Ureter (tissue), 1 donor: Measurements from ENCODE around the gene WDR5. TPM values are rescaled to one million over a fixed set of nuclear protein-coding genes. Genes with fewer than 3 reads are reported as not detected.
A peak's percentile ranks its signal among the peaks of the same experiment; 100 is the strongest.
"Not testable (repeated sequence)": the region's sequence is repeated elsewhere in the genome, so short reads cannot be mapped to it uniquely, and the experiment has no call there.

Experiments
- DNase-seq: peaks from one replicate; pipeline ENCODE4 v3.0.0-alpha.2; 2020; ENCODE audit warnings: low spot score
- total RNA-seq: library from RNA; stranded (reverse); gene quantifications from one replicate; pipeline ENCODE4 v1.2.4, GENCODE V29; 2023
- donor health status: DM: yes; HTN: yes; CAD: no.

The WDR5 gene
- total RNA-seq: 30.6 TPM

DNA sequence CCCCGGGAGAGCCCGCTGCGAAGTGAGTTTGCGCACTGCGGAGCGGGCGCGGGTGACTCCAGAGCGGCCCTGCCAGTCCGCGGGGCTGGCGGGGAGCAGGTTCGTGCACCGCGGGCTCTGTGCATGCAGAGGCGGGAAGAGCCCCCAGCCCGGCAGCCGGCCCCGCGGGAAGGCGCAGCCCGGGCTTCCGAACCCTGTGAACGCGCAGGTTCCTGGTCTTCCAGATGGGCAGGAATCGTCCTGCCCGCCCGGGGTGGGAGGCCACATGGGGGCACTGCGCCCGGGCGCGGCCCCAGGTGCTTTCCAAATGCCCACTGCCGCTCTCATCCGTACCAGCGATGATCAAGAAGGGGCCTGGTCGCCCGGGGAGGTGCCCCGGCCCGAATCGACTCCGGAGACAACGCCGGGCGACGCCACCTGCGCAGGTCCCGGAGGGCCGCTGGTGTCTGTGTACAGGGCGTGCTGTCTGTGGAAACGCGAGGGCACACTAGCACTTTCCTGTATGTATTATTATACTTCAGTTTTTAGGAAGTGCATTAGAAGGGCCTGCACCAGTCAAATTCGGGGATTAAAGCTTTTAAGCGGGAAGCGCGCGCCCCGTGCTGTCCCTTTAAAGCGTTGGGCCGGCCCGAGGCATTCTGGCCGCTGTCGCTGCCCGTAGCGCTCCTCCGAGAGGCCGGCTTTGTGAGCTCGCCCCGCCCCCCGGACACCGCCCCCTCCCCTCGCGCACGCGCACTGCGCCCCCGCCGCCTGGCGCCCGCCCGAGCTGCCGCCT lies at the start of gene WDR5:
Gene WDR5, plus strand, starts transcription at position 740 of the 775 bp plus-strand sequence. CDS start 3,796 bp downstream, outside the sequence.
- DNase-seq: peak; percentile 93

DNA sequence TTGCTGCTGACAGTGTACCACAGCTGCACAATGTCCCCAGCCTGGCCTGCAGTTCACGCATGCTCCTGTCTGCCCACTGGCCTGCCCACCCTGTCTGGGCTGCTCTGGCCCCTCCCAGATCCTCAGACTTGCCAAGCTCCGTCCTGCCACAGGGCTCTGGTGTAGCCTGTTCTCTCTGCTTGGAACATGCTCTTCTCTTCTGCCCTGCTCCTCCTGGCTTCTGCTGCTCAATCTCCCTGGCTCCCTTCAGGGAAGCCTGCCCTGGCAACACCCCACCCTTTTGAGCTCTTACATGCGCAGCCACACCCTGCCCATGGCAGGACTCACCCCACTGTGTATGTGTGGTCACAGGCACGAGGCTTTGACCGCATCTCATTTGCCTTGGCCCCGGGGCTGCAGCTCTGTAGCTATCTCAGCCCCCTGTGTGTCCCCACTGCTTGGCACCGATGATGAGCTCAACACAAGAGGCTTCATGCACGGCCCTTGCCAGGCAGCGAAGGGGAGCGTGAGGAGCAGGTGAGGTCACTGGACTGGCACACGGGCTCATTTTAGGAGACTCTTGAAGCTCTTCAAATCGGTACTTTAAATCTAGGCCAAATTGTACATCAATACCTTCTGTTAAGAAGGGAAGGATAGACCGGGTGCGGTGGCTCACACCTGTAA lies 47.7 kb upstream of the WDR5 start:
- DNase-seq: no peak

- no peak for DNase-seq
Observed at GRCh38 chr9:134089972-134090371, 45.9 kb upstream of the WDR5 start.

- DNase-seq: no peak
Observed at GRCh38 chr9:134099123-134099761, 36.6 kb upstream of the WDR5 start.

- DNase-seq: no peak
Observed at GRCh38 chr9:134100040-134100439, 35.8 kb upstream of the WDR5 start.

GRCh38 chr9:134101133-134101532 lies 34.7 kb upstream of the WDR5 start:
- DNase-seq: not testable (repeated sequence)

- DNase-seq: no peak
Observed at GRCh38 chr9:134101623-134102149, 34.2 kb upstream of the WDR5 start.

GRCh38 chr9:134103391-134103998 lies 32.4 kb upstream of the WDR5 start:
- DNase-seq: no peak

DNA sequence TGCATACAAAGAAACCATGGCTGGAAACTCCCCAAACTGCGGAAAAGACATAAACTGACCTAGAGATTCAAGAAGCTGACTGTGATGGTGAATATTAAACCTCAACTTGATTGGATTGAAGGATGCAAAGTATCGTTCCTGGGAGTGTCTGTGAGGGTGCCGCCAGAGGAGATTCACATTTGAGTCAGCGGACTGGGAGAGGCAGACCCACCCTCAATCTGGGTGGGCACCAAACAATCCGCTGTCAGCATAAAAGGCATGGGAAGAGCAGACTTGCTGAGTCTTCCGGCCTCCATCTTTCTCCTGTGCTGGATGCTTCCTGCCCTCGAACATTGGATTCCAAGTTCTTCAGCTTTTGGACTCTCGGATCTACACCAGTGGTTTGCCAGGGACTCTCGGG lies 24.8 kb upstream of the WDR5 start:
- DNase-seq: no peak

GRCh38 chr9:134112561-134112960 lies 23.3 kb upstream of the WDR5 start:
- DNase-seq: no peak

GRCh38 chr9:134118972-134119371 lies 16.9 kb upstream of the WDR5 start:
- DNase-seq: not testable (repeated sequence)

GRCh38 chr9:134123764-134124128 lies 12.1 kb upstream of the WDR5 start:
- DNase-seq: no peak

- no peak for DNase-seq
Observed at GRCh38 chr9:134125413-134126095, 10.3 kb upstream of the WDR5 start.

- no peak for DNase-seq
Observed at GRCh38 chr9:134126373-134126772, 9.5 kb upstream of the WDR5 start.

DNA sequence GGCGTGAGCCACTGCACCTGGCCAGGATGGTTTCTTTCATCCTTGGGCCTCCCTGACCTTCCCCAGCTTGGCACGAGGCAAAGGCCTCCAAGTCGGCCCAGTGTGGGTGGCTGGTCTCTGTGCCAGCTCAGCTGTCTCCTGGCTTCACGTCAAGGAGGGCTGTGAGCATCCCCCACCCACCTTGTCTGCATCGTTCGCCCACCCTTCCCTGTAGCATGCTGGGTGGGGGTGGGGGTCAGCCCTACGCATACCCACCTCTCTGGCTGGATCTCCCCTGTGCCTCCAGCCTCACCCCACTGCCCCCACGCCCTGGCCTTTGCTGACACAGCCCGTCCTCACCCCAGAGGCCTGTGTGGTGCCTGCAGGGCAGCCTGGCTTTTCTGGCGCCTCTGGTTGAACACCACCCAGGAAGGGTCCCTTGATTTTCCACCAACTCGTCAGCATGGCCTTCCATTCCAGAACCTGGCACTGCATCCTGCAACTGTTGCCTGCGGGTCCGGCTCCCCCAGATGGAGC lies 8.8 kb upstream of the WDR5 start:
- DNase-seq: no peak

GRCh38 chr9:134127616-134128015 lies 8.3 kb upstream of the WDR5 start:
- no peak for DNase-seq

- no peak for DNase-seq
Observed at GRCh38 chr9:134128727-134129679, 6.9 kb upstream of the WDR5 start.

DNA sequence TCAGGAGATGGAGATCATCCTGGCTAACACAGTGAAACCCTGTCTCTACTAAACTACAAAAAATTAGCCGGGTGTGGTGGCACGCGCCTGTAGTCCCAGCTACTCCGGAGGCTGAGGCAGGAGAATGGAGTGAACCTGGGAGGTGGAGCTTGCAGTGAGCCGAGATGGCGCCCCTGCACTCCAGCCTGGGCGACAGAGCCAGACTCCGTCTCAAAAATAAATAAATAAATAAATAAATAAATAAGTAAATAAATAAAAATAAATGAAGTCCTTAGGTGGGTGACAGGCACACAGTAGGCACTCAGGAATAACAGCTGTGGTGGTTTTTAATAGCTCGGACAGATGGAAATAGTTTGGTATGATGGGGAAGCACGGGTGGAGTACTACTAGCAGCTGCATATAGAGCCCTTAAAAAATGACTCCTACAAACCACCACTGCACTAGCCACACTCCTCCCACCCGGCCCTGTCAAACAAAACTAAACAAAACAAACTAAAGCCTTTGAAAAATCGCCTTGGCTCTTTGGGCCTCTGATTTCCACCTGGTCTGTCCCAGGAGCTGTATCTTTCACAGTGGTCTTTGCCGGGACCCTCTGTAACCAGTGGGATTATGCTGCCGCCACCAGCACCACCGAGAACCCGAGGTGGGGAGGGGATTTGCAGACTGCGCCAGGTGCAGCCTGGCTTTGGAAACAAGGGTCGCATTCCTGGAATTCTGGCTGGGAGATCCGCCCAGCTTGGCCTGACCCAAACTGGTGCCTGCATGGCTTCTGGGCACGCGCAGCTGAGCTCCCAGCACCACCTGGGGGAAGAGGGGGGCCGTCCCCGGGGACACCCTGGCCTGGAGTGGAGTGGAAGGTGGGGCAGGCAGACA lies 5.1 kb upstream of the WDR5 start:
- DNase-seq: peak; percentile 86
